Amniotic epithelial cell (primary cell): ENCODE results near the gene TALDO1.

Experiments used
- DNase-seq: peaks from one replicate; pipeline ENCODE4 v3.0.0-alpha.2; 2010; ENCODE audit warnings: low read depth

The TALDO1 gene

DNA sequence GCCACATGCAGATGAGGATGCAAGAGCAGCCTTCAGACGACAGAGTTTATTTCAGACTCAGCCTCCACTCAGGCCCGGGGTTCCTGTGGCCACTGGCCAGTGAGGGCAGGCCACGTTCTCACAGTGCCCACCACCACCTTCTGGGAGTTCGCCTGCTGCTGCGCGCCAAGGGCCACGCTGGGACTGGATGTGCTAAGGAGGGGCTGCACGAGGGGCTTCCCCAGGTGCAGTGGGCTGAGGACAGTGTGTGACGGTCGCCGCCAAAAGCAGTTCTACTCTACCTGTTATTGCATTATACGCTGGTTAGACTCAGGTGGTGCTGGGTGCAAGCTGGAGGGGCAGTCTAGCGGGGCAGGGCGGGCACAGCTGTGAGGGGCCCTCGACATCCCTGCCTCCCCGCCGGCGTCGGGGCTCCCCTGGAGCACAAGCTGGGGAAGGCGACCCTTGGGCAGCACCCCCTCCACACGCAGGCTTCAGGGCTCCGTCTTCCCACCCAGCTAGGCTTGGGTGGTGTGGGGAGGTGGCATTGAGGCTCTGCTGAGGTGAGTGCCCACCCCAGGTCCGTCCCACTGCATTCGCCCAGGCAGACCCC, 39.9 kb downstream of the TALDO1 start:
- no peak for DNase-seq

GRCh38 chr11:788009-788640, 40.9 kb downstream of the TALDO1 start:
- DNase-seq: no peak

DNA sequence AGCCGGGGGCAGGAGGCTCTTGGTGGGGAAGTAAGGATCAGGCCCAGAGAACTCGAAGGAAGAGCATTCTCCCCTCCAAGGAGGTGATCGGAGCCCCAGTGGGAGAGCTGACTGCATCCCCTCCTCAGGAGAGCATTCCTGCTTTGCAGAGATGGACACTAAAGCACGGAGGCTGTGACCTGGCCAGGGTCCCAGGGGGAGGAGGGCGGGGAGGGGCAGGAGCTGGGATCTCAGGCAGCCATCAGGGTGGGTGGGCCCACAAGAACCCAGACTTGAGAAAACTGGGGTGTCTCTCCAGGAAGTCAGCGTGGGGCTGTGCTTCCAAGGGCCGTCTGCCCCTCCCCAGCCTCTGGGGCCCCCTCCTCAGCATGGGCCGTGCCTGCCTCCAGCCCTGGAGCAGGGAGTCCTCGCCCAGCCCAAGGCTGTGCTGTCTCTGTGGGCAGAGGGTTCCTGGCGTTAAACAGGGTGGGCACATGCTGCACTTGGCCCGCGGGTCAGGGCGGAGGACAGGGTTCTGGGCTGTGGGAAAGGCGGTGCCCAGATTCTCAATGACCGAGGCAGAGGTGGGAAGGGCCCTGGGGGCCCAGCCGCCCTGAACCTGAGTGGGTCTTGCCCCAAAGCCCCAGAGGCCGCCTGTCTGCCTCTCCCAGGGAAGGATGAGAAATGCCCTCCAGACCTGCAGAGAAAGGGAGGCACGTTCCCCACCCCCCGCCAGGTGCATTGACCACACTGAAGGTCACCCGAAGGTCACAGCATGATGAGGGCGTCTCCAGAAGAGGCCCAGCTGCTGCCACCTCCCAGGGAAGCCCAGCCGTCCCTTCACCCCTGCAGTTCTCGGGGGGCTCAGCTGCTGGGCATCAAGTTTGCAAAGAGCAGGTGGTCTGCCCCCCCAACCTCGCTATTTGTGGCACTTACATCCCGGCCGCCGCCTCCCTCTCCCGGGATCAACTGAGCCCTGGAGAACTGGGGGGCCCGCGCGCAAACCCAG, 42.0 kb downstream of the TALDO1 start:
- DNase-seq: no peak

- no peak for DNase-seq
These were observed 42.7 kb downstream of the TALDO1 start, which contains the start of gene CEND1 for GRCh38 chr11:789943-790342. CEND1 (minus strand) TSS chr11:790090; CDS start chr11:788576, 1,514 bp downstream.

- DNase-seq: no peak
These were observed 43.7 kb downstream of the TALDO1 start for GRCh38 chr11:790721-791564.

DNA sequence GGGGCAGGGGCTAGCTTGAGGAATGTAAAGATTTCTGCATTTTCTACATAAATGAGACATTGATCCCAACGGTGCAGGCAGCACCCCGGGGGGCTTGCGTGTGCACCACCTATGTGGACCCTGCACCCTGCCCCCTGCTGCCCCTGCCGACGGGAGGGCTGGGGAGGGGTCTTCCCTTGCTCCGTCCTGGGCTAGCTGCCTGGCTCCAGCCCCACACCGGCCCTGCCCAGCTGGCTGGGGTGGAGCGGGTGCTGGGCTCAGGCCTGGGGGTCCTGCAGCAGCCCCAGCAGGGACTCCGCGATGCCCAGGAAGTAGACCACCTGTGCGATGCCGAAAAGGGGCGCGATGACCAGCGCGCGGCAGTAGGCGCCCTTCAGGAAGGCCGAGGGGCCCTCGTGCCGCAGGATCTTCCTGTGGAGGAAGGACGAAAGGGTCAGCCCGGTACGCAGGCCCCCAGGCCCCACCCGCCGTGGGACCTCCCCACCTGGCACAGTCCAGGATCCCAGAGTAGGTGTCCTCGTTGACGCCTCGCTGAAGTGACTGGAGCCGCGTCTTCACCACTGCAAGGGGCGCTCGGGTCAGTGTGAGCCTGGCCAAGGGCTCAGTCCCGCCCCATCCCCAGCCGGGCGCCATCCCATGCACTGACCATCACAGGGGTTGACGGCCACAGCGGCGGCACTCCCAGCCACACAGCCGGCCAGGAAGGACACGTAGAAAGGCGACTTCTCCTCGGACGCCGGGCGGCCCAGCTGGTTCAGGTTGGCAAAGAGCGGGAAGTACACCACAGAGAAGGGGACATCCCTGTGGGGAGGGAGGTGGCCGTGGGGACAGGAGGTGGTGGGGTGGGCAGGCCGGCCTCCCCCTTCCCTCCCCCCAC, 44.6 kb downstream of the TALDO1 start:
- DNase-seq: no peak

DNA sequence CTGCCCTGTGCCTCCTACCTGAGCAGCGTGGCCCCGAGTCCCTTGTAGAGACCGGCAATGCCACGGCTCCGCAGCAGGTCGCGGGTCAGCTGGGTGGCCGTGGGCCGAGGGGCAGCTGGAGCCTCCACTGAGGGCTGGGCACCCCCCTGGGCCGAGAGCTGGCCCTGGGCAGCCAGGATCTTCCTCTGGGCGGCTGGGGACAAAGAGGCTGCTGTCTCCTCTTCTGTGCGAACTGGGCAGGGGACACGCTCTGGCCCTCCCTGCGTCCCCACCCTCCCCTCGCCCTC, 45.2 kb downstream of the TALDO1 start:
- no peak for DNase-seq

DNA sequence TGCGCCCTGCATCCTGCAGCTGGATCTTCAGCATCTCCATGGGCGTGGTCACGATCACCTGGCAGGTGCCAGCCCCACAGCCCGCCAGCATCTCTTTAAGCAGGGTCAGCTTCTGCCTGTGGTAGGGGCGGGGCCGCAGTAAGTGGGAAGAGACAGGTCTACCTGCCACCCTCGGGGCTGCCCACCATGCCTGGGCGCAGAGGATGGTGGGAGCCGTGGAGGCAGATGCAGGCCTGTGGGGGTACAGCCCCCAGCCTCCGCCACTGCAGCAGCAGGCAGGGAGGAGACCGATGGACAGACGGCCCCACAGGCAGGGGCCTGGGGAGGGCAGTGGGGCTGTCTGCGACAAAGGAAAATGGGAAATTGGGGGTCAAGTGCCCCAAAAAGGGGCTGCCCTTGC, 45.6 kb downstream of the TALDO1 start:
- DNase-seq: no peak

GRCh38 chr11:793556-793955, 46.3 kb downstream of the TALDO1 start:
- no peak for DNase-seq

- no peak for DNase-seq
These were observed 46.9 kb downstream of the TALDO1 start for GRCh38 chr11:794013-794765.

DNA sequence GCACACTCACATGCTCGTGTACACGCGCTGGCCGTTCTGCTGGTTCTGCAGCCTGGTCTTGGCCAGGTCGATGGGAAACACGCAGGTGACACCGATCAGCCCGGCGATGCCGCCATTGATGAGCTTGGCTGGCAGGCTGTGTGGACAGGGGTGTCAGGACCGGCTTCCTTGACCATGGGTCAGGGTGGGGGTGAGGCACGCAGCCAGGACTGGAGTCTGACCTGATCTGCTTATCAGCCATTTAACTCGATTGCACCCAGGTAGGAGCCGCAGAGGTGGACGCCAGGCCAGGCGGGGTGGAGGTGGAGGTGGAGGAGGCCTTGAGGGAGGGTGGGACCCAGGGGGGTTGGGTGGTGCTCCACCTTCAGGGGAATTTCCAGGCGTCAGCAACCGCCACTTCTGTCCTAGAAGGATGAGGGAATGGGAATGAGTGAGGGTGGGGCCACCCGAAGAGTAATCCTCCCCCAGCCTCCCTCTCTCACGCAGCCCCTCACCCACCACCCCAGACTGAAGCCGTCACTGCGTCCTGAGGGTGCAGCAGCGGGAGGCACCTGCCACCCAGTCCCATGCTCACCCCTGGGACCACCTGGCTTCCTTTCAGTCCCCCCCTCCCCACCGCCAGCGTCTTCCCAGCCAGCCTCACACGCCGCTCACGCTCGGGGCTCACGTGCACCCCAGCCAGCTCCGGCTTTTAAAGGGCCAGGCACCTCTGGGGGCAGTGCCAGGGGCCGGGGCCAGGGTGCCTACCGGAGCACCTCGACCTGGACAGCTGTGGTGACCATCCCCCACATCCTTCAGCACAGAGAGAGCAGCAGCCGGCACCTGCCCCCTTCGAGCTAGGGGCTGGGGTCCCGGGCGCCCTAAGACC, 47.7 kb downstream of the TALDO1 start:
- DNase-seq: no peak

- DNase-seq: peak; percentile 82
These were observed 48.6 kb downstream of the TALDO1 start for GRCh38 chr11:795634-796564.

DNA sequence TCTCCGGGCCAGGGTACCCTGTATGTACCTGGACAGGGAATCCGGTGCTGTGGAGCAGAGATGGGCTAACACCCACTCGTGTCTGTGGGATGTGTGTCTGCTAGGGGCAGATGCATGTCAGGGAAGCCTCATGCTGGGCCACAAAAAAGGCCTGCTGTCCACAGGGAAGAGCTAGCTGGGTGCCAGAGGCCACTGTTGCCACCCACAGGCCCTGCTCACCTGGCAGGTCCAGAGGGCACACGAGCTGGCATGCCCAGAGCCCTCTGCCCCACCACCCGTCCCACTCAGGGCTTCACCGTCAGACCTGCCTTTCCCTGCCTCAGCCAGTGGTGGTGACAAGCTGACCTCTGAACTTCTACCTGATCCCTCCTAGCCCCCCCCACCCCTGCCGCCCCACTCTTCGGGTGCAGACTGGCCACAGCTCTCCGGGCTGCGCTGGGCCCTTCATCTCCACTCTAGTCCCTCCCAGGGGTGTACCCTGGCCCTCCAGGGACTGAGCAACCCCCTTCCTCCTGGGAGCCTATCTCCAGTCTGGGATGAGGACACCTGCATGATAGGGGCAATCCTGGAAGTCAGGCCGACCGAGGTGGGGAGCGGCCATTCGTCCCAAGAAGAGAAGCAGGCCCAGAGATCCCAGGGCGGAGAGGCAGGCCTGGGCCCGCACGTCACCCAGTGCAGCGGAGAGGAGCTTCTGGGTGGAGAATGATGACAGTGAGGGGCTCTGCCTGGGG, 49.5 kb downstream of the TALDO1 start:
- no peak for DNase-seq

GRCh38 chr11:797296-798092, 50.2 kb downstream of the TALDO1 start:
- peak; percentile 70 for DNase-seq

DNA sequence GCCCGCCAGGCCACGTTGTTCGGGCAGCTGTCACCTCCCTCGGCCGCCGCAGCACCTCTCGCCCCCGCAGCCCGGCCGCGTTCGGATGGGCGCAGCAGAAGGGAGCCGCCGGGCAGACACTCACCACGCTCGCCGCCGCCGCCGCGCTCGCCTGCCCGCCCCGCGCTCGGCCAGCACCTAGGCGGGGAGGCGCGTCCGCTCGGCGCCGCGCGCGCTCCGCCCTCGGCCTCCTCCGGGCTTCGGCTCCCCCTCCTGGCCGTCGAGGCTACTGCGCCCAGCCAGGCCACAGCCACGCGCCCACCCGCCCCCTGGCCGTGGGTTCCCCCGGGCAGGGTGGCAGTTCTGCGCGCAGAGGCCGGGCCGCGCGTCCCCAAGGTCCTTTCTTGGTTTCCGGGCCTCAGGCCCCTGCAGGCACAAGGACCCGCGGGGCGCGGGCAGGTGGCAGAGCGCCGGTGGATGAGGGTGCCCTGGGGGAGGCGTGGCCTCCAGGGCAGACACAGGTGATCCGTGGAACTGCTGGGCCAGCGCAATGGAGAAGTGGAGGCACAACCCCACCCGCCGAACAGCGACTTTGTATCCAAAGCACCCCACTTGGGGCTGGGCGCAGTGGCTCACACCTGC, 50.9 kb downstream of the TALDO1 start, which contains the start of gene SLC25A22:
TSS of gene SLC25A22 (minus strand) at position 189 of the 621 bp plus-strand sequence. CDS start 3,275 bp downstream, outside the sequence.
- DNase-seq: peak; percentile 60
